CD14-positive monocyte (primary cell): ENCODE results near the gene CASP4. TPM values are rescaled to one million over a fixed set of nuclear protein-coding genes. Genes with fewer than 3 reads are reported as not detected.

Experiments used
- DNase-seq, 3 donors: peaks; one replicate each; pipeline ENCODE4 v3.0.0-alpha.2; 2011 to 2022
- H2AFZ ChIP-seq: 2 replicates; pipeline ENCODE4 v1.6.0; 2012; ENCODE audit warnings: mild to moderate bottlenecking, low read depth, low read length, inconsistent platforms; ENCODE audit not compliant: insufficient read depth, poor library complexity, severe bottlenecking
- H3K27ac ChIP-seq, 2 donors: 1 replicate in 1 of 2; 2 replicates in 1 of 2; pipeline ENCODE4 v1.5.1; 2012 to 2013; ENCODE audit warnings: low read length in 2 of 2, control low read depth in 1 of 2, inconsistent platforms in 1 of 2, low read depth in 1 of 2, mild to moderate bottlenecking in 1 of 2
- H3K27me3 ChIP-seq, 2 donors: one replicate each; pipeline versions ENCODE4 v1.6.0 to v1.6.1; 2011 to 2013; ENCODE audit warnings: low read length in 2 of 2; ENCODE audit not compliant: control insufficient read depth in 2 of 2, insufficient read depth in 2 of 2
- H3K36me3 ChIP-seq, 2 donors: replicated peaks in 1 of 2; 1 replicate in 1 of 2; 2 replicates in 1 of 2; pipeline versions ENCODE4 v1.5.1 to v1.6.1; 2012 to 2013; ENCODE audit warnings: low read length in 2 of 2, control low read depth in 1 of 2, inconsistent platforms in 1 of 2, mild to moderate bottlenecking in 1 of 2; ENCODE audit not compliant: insufficient read depth in 2 of 2, control insufficient read depth in 1 of 2
- H3K4me1 ChIP-seq, 2 donors: 1 replicate in 1 of 2; 2 replicates in 1 of 2; pipeline versions ENCODE4 v1.5.1 to v1.6.1; 2012 to 2013; ENCODE audit warnings: low read length in 2 of 2, control low read depth in 1 of 2, inconsistent platforms in 1 of 2, mild to moderate bottlenecking in 1 of 2, moderate library complexity in 1 of 2; ENCODE audit not compliant: insufficient read depth in 2 of 2, control insufficient read depth in 1 of 2
- H3K4me2 ChIP-seq: replicated peaks from 2 replicates; pipeline ENCODE3; 2012; ENCODE audit warnings: low read length, moderate library complexity, mild to moderate bottlenecking; ENCODE audit not compliant: poor library complexity, severe bottlenecking; ENCODE audit errors: extremely low read depth
- H3K4me3 ChIP-seq, 3 experiments: fragments of 200-600 bp in 1 of 3; sonication (generic) in 1 of 3; replicated peaks in 1 of 3; 1 replicate in 2 of 3; 2 replicates in 1 of 3; pipeline ENCODE4 v1.5.1; 2011 to 2013; ENCODE audit warnings: low read length in 3 of 3, mild to moderate bottlenecking in 3 of 3, control low read depth in 2 of 3, low read depth in 2 of 3, inconsistent platforms in 1 of 3, moderate library complexity in 1 of 3
- H3K79me2 ChIP-seq: 2 replicates; pipeline ENCODE4 v1.6.0; 2012; ENCODE audit warnings: mild to moderate bottlenecking, control low read depth, inconsistent platforms, low read length, moderate library complexity; ENCODE audit not compliant: insufficient read depth
- H3K9ac ChIP-seq: 2 replicates; pipeline ENCODE4 v1.6.0; 2017; ENCODE audit warnings: low read length, mild to moderate bottlenecking; ENCODE audit not compliant: insufficient read depth, poor library complexity, severe bottlenecking
- H3K9me3 ChIP-seq, 2 donors: replicated peaks in 1 of 2; 1 replicate in 1 of 2; 2 replicates in 1 of 2; pipeline versions ENCODE4 v1.5.1 to v1.6.1; 2012 to 2013; ENCODE audit warnings: low read length in 2 of 2, control low read depth in 1 of 2; ENCODE audit not compliant: control insufficient read depth in 1 of 2, insufficient read depth in 1 of 2
- H4K20me1 ChIP-seq: 2 replicates; pipeline ENCODE4 v1.6.0; 2012; ENCODE audit warnings: mild to moderate bottlenecking, low read length, control low read depth, moderate library complexity; ENCODE audit not compliant: insufficient read depth
- H3K27ac Mint-ChIP-seq, 7 donors: one replicate each; pipeline ENCODE4 v1.8.0; 2020; ENCODE audit warnings: mild to moderate bottlenecking in 7 of 7, mixed read lengths in 7 of 7, moderate library complexity in 6 of 7, inconsistent platforms in 2 of 7
- H3K27me3 Mint-ChIP-seq, 3 donors: one replicate each; pipeline ENCODE4 v1.8.0; 2021 to 2022; ENCODE audit warnings: low read depth in 3 of 3, mild to moderate bottlenecking in 3 of 3, mixed read lengths in 3 of 3, moderate library complexity in 3 of 3, inconsistent platforms in 1 of 3
- H3K36me3 Mint-ChIP-seq, 2 donors: one replicate each; pipeline ENCODE4 v1.8.0; 2020; ENCODE audit warnings: mixed read lengths in 2 of 2, inconsistent platforms in 1 of 2, mild to moderate bottlenecking in 1 of 2
- H3K4me1 Mint-ChIP-seq: one replicate; pipeline ENCODE4 v1.8.0; 2020; ENCODE audit warnings: mild to moderate bottlenecking, mixed read lengths
- H3K4me3 Mint-ChIP-seq, 2 donors: one replicate each; pipeline ENCODE4 v1.8.0; 2020; ENCODE audit warnings: mild to moderate bottlenecking in 2 of 2, mixed read lengths in 2 of 2, moderate library complexity in 1 of 2
- H3K9me3 Mint-ChIP-seq, 7 donors: one replicate each; pipeline ENCODE4 v1.8.0; 2020 to 2022; ENCODE audit warnings: mixed read lengths in 7 of 7, mild to moderate bottlenecking in 6 of 7, moderate library complexity in 6 of 7, inconsistent platforms in 2 of 7
- WGBS: methylation state at CpG from one replicate; pipeline ENCODE4 v1.1.5; 2013; ENCODE audit warnings: missing lambda C conversion rate; ENCODE audit not compliant: insufficient coverage; 5-methylcytosine and 5-hydroxymethylcytosine counted together
- intact Hi-C, 2 donors: fragments of 100-400 bp; cut with micrococcal nuclease; formaldehyde crosslinking; loops; one replicate each; pipeline versions ENCODE4 v1.15.0 to v1.15.1; 2023
- polyA plus RNA-seq, 3 donors: library from polyadenylated mRNA; depleted of rRNA in 1 of 3; unstranded in 2 of 3; stranded (reverse) in 1 of 3; fragments of 300-500 nt in 2 of 3; fragments of >200 nt in 1 of 3; fragmentation: Illumina TruSeq in 2 of 3; gene quantifications; 1 replicate in 2 of 3; 2 replicates in 1 of 3; pipeline ENCODE4 v1.2.3, GENCODE V29; 2012 to 2021
- TF ChIP-seq, protein P1 (sequence below): fragments of 200-600 bp; IDR thresholded peaks from one replicate; pipeline ENCODE4 v1.8.0; 2022; ENCODE audit warnings: antibody characterized with exemption, mild to moderate bottlenecking

Gene CASP4
- polyA plus RNA-seq, 3 donors = 148 to 213 (median 163) TPM

DNA sequence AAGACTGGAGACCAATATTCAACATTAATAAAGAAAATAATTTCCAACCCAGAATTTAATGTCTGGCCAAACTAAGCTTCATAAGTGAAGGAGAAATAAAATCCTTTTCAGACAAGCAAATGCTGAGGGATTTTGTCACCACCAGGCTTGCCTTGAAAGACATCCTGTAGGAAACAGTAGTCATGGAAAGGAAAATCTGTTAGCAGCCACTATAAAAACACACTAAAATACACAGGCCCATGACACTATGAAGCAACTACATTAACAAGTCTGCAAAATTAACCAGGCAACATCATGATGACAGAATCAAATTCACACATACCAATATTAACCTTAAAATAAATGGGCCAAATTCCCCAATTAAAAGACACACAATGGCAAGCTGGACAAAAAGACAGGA is 2.4 kb upstream of the CASP4 start:
- Histone ChIP-seq H3K4me3 (no peak overlapping the region), H3K27me3 (no peaks in the 10 kb centered on the region), H3K79me2 (peaks cover 26% of the 10 kb centered on the region), H2AFZ (no peak overlapping the region), H3K36me3 (peaks cover 0 to 5% of the 10 kb centered on the region in 2 donors), H3K9ac (no peak overlapping the region), H3K4me2 (no peak overlapping the region), H3K9me3 (peaks cover 16% of the 10 kb centered on the region in 2 donors), H3K4me1 (peaks cover 16 to 23% of the 10 kb centered on the region in 2 donors), H3K27ac (no peak overlapping the region), H4K20me1 (no peaks in the 10 kb centered on the region)
- intact Hi-C loops = no loop called here
- Mint-ChIP-seq H3K9me3 (peaks cover 9 to 27% (median 17%) of the 10 kb centered on the region in 7 donors), H3K4me3 (no peak overlapping the region), H3K4me1 (peaks cover 26% of the 10 kb centered on the region), H3K36me3 (peaks cover 7 to 10% of the 10 kb centered on the region in 2 donors), H3K27ac (no peak overlapping the region), H3K27me3 (peaks cover 0 to 2% (median 0%) of the 10 kb centered on the region in 3 donors)
- TF ChIP-seq, protein P1, sequence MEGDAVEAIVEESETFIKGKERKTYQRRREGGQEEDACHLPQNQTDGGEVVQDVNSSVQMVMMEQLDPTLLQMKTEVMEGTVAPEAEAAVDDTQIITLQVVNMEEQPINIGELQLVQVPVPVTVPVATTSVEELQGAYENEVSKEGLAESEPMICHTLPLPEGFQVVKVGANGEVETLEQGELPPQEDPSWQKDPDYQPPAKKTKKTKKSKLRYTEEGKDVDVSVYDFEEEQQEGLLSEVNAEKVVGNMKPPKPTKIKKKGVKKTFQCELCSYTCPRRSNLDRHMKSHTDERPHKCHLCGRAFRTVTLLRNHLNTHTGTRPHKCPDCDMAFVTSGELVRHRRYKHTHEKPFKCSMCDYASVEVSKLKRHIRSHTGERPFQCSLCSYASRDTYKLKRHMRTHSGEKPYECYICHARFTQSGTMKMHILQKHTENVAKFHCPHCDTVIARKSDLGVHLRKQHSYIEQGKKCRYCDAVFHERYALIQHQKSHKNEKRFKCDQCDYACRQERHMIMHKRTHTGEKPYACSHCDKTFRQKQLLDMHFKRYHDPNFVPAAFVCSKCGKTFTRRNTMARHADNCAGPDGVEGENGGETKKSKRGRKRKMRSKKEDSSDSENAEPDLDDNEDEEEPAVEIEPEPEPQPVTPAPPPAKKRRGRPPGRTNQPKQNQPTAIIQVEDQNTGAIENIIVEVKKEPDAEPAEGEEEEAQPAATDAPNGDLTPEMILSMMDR = no peak
- no peak for DNase-seq

DNA sequence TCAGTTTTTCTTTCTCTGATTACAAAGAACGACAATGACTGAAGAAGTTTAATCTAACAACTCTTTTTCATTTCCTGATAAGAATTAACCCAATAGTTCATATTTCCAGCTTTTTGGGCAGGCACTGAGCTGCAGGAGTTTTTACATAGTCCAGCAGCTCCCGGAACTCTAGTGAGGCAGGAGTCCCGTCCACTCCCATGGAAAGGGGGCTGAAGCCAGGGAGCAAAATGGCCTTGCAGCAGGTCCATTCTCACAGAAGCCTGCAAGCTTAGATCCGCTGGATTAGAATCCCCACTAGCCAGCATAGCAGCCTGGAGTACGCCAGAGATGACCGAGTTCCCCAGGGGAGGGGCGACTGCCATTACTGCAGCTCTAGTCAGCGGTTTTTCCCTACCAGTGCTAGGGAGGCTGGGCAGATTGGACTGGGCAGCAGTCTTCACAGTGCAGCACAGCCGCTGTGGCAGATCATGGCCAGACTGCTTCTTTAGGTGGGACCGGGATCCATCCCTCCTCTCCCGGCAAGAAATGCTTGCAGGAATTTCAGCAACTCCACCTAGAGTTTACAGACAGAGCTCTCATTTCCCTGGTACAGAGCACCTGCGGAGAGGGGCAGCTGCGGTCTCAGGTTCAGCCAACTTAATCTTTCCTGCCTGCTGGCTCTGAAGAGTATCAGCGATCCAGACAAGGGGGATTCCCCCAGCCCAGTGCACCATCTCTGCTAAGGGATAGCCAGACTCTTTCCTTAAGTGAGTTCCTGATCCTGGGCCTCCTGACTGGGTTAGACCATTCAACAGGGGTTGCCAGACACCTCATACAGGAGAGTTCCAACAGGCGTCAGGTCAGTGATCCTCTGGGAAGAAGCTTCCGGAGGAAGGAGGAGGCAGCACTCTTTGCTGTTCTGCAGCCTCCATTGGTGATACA is 742 bp upstream of the CASP4 start:
- Mint-ChIP-seq H3K9me3 (peaks cover 8 to 23% (median 14%) of the 10 kb centered on the region in 7 donors), H3K27me3 (peaks cover 0 to 2% (median 0%) of the 10 kb centered on the region in 3 donors), H3K27ac (peak overlapping the region; percentile 95 to 99 (median 97)), H3K36me3 (peaks cover 14 to 18% of the 10 kb centered on the region in 2 donors), H3K4me3 (peak overlapping the region; percentile 84 to 89), H3K4me1 (peaks cover 34% of the 10 kb centered on the region)
- peaks cover 20 to 31% of the 10 kb centered on the region in 2 donors for H3K4me1 ChIP-seq
- no peaks in the 10 kb centered on the region for H4K20me1 ChIP-seq
- H3K4me2 ChIP-seq = peak overlapping the region; percentile 84
- intact Hi-C loops = loop anchor here in 1 of 2 donors (5.0 kb wide), 1 partner anchor 68 kb away; the partner anchor contains the start of gene CASP1
- H2AFZ ChIP-seq = peak overlapping the region; percentile 56
- peak overlapping the region; percentile 83 for H3K9ac ChIP-seq
- no peaks in the 10 kb centered on the region for H3K27me3 ChIP-seq
- peak in 1 of 3 donors; percentile 15 for DNase-seq
- peaks cover 43% of the 10 kb centered on the region for H3K79me2 ChIP-seq
- peak overlapping the region; percentile 21 to 96 for H3K27ac ChIP-seq
- peaks cover 13 to 14% of the 10 kb centered on the region in 2 donors for H3K9me3 ChIP-seq
- WGBS = 94% methylated on average over 15 of the region's 16 CpGs
- TF ChIP-seq, protein P1 = no peak
- H3K36me3 ChIP-seq = peaks cover 0 to 21% of the 10 kb centered on the region in 2 donors
- H3K4me3 ChIP-seq = peak overlapping the region; percentile 77 to 99 (median 78)
